DOHH2 (cell line): ENCODE results near the gene PARL.

Source experiments
- CTCF ChIP-seq: fragments of 200-600 bp; sonication (generic); IDR thresholded peaks from one replicate; pipeline ENCODE4 v1.5.1; 2014; ENCODE audit warnings: antibody characterized with exemption, mild to moderate bottlenecking, low read depth, low read length; ENCODE audit not compliant: poor library complexity, severe bottlenecking
- EZH2phosphoT487 ChIP-seq: fragments of 200-600 bp; sonication (generic); IDR thresholded peaks from 2 replicates; pipeline ENCODE4 v1.6.1; 2017; ENCODE audit warnings: borderline replicate concordance, mild to moderate bottlenecking, antibody characterized with exemption, low read length, moderate library complexity, mixed read lengths

GRCh38 chr3:183871541-183871940 is 13.1 kb downstream of the PARL start:
- TF ChIP-seq CTCF (no peak), EZH2phosphoT487 (no peak)
